Amniotic stem cell (primary cell): Measurements from ENCODE around the gene NCS1.

ENCODE experiments used
- DNase-seq: peaks from one replicate; lab custom pipeline; 2025; lab: John Stamatoyannopoulos, UW

Gene NCS1

GRCh38 chr9:130172161-130172857, at the start of gene NCS1:
NCS1 (plus strand) TSS chr9:130172404; CDS start chr9:130172664, 260 bp downstream.
- peak; percentile 22 for DNase-seq

- DNase-seq = no peak
These were observed 49.7 kb upstream of the NCS1 start for GRCh38 chr9:130122456-130122855.

GRCh38 chr9:130124085-130124860, 47.9 kb upstream of the NCS1 start:
- no peak for DNase-seq

DNA sequence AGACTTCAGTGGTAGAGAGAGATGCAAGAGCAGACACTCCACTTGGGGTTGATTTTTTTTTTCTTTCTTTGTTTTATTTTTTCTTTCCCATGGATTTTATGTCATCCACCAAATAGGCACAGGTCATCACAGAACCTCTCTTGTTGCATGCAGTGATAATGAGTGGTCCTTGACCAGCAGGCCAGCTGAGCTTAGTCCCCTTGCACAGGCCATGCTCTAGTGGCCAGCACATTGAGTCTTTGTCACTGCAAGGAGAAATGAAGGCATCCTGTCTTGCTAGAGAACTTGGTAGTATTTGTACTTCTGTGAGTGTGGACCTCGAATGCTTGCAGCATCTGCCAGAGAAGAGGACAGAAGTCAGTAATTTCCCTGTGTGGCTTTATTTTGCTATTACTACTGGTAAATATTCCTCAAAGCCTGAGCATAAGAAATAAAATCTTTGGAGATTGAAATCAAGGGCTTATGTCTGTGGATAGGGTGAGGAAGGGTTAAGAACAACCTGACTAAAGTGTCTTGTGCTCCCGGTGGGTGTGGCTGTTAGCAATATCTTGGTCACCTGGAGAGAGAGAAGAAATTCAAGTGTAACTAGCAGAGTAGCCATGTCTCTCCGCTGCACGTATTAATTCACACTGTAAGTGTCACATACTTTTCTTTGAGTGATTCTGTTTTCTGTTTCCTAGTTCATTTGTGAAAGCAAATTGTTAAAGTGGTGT, 45.3 kb upstream of the NCS1 start:
- no peak for DNase-seq

GRCh38 chr9:130128251-130128650, 44.0 kb upstream of the NCS1 start:
- DNase-seq = no peak

- peak; percentile 78 for DNase-seq
These were observed 43.3 kb upstream of the NCS1 start for GRCh38 chr9:130128733-130129431.

DNA sequence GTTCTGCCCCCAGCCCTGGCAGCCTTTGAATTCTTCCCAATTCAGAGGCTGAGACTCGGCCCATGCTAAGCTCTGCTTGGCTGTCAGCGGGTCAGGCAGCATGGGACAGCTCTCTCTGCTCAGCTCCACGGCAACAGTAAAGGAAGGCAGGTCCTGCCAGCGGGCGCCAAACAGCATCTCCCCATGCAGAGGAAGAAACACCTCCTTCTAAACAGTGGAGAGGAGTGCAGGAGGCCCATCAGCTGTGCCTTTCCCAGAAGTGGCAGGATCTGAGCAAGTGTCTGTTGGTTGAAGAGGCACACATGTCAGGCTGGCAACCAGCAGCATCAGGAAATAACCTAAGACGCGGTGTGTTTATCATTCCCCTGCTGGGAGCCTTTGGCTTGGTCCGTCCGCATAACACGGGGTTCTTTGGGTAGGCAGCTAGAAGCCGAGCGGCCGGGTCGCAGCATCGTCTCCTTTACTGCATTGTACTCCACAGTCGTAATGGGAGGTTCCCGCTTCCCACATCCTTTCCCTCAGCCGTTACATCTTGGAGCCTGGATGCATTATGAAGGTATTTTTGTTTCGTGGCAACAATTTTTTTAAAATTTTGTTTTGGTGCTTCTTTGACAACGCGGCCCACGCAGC, 42.7 kb upstream of the NCS1 start:
- no peak for DNase-seq

DNA sequence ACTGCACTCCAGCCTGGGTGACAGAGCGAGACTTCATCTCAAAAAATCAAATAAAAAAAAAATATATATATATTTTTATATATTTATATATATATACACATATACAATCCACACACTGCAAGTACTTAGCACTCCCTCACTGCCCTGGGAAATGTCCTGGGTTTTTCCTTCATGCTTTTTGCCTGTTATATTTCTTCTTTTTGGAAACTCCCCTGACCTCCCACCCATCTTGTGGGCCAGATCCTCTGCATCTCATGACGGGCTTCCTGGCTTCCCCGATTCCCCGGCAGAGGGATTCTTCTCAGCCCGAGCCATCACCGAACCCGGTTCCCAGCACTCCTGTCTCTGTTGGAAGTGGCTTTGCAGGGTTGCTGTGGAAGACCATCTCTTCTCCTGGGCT, 39.5 kb upstream of the NCS1 start:
- DNase-seq = no peak

DNA sequence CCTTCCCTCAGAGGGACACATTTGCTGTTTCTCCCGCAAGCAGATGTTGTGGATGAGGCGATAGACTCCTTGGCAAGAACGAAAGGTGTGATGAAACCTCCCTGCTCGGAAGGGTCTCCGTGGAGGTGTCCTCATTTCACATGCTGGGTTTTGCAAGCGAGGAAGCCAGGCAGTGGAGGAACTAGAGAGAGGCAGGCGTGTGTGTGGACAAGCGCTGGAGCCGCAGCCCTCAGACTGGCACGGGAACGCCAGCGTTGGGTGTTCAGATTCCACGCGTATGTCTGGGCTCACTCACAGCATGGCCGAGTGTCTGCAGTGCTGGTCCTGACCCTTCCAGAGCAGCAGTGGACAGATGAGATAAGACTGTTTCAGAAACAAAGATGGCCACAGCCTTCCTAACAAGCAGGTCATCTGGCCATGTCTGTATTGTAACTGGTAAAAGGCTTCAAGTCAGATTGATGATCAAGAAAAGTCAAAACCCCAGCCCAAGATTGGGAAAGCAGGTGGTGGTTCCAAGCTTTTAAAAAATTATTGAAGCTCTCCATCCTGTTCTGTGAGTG, 35.0 kb upstream of the NCS1 start:
- DNase-seq = no peak

DNA sequence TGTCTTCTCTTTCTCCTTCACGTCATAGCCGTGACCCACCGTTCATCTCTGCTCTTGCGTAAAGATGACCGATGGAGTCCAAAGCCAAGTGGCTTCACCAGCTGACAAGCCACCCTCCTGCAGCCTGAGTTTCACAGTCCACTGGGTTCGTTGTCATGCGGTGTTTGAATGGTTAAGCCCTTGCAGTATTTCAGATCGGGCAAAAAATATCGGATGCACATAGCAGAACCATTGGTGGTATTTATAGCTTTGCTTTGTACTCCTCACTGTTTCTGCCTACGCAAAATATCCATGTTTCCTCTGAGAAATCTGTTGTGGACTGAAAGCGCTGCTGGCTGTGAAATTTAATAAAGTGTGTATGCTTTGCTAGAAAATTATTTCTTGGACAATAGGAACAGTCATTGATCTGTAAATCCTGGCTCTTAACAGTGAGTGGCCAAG, 34.5 kb upstream of the NCS1 start:
- no peak for DNase-seq

- peak; percentile 92 for DNase-seq
These were observed 34.0 kb upstream of the NCS1 start for GRCh38 chr9:130138171-130138653.

DNA sequence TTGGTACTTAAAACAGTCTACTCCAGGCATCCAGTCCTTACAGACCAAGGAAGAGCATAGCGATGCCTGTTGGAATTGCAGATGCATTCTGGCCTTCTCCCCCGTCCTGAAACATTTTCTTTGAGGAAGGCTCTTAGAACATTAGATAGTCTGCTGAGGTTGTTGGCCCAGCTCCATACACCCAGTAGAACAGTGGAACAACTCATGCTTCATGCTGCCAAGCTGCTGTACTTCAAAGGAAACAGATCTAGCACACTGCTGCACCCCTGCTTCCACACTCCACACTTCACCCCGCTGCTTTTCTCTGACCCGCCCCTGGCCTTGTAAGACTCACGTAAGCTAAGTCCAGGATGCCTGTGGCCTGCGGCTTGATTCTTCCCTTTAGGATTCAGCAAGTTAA, 33.4 kb upstream of the NCS1 start:
- DNase-seq = peak; percentile 54

- DNase-seq = no peak
These were observed 33.0 kb upstream of the NCS1 start for GRCh38 chr9:130139251-130139650.

DNA sequence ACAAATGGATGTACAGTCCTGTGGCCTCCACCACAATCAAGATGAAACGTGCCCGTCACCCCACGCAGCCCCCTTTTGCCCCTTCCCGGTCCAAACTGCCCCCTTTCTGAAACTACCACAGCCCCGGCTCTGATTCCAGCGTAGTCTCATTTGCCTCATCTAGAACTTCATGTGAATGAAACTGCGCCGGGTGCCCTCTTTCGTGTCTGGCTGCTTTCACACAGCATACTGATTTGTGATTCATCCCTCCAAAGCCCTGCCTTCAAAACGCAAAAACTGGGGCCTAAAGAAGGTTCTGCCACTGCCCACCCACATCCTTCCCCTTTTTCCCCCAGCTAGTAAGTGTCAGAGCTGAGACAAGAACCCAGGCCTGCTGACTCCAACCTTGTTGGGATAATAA, 31.5 kb upstream of the NCS1 start:
- no peak for DNase-seq

DNA sequence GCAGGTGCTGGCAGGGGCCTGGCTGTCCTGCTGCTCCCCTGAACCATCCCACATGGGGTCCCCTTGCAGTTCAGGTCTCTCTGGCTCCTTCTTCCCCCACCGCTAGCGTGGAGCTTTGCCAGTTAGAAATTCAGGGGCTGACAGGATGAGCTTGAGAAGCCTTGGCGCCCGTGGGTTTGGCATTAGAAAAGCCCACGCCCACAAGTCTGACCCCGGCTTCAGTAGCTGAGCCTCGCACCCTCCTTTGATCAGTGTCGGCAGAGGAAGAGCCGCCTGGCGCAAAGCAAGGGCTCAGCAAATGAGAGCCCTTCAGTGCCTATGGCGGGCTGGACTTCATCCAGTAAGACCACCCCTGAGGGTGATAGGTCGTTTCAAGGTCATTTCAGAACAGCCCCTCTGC, 30.1 kb upstream of the NCS1 start:
- DNase-seq = no peak

- no peak for DNase-seq
These were observed 29.6 kb upstream of the NCS1 start for GRCh38 chr9:130142641-130143040.

DNA sequence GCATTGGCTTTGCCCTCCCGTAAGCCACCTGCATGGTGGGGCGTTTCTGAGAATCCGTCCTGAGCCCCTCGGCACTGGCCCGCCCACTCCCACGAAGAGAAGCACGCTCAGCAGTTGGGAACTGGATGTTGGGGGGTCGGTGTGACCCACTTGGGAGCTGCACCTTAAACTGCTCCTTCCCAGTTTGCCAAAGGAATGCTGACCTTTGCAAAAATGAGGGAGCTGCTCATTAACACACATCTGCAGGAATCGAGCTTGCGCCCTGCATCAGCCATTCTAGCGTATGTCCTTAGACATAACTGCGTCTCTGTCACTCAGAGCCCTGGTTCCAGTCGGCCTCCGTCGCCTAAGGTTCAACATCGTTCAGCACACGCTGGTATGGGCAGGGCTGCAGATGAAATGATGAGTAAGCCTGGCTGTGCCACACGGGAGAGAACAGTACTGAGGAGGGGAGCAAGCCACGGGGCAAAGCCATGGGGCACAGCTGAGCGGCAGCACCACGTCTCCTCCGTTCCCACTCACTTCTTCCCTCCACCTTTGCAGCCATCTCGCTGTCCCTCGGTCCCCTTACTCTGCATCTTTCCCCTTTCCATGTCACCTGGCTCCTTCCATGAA, 28.8 kb upstream of the NCS1 start:
- no peak for DNase-seq

- DNase-seq = no peak
These were observed 28.2 kb upstream of the NCS1 start for GRCh38 chr9:130143958-130144366.

DNA sequence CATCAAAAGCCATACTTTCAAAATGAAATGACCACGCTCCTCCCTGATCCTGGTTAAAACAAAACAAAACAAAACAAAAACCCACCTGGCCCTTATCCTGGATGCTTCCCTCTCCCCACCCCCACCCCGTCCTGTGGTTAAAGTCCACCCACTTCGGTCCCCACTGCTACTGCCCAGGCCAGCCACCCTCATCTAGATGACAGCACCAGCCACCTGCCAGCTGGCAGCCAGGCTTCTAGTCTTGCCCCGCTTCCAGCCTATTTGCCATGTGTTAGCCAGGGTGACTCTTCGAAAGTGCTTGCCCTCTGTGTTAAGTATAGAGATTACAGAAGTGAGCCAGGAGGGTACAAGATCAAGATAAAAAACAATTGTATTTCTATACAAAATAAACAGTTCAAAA, 27.5 kb upstream of the NCS1 start:
- no peak for DNase-seq

DNA sequence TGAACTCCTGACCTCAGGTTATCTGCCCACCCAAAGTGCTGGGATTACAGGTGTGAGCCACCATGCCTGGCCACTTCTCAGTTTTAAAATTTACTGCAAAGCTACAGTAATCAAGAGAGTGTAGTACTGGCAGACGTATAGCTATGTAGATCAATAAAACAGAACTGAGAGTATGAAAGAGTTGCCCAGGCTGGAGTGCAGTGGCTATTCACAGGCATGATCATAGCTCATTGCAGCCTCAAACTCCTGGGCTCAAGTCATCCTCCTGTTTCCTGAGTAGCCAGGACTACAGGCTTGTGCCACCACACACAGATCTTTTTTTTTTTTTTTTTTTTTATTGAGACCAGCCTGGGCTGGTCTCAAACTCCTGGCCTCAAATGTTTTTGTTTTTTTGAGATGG, 26.5 kb upstream of the NCS1 start:
- no peak for DNase-seq

- DNase-seq = no peak
These were observed 25.0 kb upstream of the NCS1 start for GRCh38 chr9:130147198-130147597.
